HFF-Myc (cell line): ENCODE results near the gene ADCY1.

ENCODE experiments used
- DNase-seq: peaks from one replicate; pipeline ENCODE4 v3.0.0-alpha.2; 2011; ENCODE audit warnings: low read depth; ENCODE audit errors: extremely low read depth
- H3K4me3 ChIP-seq: replicated peaks from 2 replicates; pipeline ENCODE4 v1.5.1; 2011; ENCODE audit warnings: low read depth, mild to moderate bottlenecking, control low read depth, low read length
- TF ChIP-seq, protein P1 (sequence below): IDR thresholded peaks from 2 replicates; pipeline ENCODE4 v1.5.1; 2012; ENCODE audit warnings: mild to moderate bottlenecking, low read depth, low read length, control low read depth; ENCODE audit errors: missing control alignments

ADCY1 gene

DNA sequence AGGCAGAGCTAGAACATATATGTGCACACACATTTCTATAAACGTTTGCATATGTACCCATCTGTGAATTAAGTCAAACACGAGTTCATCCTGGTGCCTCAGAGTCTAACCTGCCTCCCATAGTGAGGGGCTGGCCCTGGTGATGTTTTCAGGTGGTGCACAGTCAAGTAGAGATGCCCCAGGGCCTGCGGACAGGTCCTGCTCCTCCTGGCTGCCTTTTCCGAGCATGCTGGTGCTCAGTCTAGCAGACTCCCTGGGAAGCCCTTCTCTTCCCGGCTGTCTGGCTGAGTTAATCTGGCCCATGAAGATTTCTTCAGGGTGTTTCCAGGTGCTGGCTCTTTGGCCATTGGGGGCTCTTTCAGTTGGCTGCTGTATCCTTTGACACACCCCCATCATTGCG lies 14.3 kb downstream of the ADCY1 start:
- no peak overlapping the region for H3K4me3 ChIP-seq
- no peak for DNase-seq
- TF ChIP-seq, protein P1, sequence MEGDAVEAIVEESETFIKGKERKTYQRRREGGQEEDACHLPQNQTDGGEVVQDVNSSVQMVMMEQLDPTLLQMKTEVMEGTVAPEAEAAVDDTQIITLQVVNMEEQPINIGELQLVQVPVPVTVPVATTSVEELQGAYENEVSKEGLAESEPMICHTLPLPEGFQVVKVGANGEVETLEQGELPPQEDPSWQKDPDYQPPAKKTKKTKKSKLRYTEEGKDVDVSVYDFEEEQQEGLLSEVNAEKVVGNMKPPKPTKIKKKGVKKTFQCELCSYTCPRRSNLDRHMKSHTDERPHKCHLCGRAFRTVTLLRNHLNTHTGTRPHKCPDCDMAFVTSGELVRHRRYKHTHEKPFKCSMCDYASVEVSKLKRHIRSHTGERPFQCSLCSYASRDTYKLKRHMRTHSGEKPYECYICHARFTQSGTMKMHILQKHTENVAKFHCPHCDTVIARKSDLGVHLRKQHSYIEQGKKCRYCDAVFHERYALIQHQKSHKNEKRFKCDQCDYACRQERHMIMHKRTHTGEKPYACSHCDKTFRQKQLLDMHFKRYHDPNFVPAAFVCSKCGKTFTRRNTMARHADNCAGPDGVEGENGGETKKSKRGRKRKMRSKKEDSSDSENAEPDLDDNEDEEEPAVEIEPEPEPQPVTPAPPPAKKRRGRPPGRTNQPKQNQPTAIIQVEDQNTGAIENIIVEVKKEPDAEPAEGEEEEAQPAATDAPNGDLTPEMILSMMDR, result no peak

GRCh38 chr7:45589061-45589460 lies 14.9 kb downstream of the ADCY1 start:
- TF ChIP-seq, protein P1, result no peak
- no peak for DNase-seq
- H3K4me3 ChIP-seq, result no peak overlapping the region

DNA sequence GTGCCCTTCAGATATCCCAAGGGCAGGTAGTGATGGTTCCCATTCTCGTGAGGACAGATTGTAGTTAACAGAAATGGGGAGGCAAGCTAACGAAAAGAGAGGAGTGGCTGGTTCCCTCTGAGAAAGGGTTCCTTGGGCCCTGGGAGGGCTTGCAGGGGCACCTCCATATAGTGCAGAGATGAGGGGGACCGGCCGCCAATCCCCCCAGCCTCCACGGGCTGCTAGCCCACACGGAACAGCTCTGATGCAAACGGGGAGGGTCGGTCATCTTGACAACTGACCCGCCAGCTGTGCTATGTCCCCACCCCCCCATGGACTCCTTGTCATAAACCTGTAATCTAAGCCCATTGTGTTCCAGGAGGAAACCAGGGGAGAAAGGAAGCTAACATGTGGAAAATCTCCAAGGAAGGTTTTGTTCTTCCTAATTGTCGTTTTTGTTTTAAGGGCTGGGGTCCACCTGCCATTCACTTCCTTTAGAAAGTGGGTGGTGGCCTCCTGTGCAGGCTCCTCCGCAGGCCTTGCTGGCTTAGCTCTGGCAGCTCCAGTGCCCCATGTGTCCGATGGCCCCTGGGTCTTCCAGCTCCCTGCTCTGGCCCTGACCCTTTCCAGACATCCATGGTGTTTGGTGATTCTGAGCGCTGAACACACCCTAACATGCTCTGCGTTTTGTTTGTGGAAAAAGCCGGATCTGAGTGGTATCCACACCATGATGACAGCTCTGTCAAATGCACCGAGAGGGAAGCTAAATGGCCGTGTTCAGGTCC lies 15.9 kb downstream of the ADCY1 start:
- no peak for DNase-seq
- no peak overlapping the region for H3K4me3 ChIP-seq

GRCh38 chr7:45590679-45591057 lies 16.5 kb downstream of the ADCY1 start:
- H3K4me3 ChIP-seq, result no peak overlapping the region

More for the DNA sequence above, 15.9 kb downstream of the ADCY1 start:
- TF ChIP-seq, protein P1, result no peak

DNA sequence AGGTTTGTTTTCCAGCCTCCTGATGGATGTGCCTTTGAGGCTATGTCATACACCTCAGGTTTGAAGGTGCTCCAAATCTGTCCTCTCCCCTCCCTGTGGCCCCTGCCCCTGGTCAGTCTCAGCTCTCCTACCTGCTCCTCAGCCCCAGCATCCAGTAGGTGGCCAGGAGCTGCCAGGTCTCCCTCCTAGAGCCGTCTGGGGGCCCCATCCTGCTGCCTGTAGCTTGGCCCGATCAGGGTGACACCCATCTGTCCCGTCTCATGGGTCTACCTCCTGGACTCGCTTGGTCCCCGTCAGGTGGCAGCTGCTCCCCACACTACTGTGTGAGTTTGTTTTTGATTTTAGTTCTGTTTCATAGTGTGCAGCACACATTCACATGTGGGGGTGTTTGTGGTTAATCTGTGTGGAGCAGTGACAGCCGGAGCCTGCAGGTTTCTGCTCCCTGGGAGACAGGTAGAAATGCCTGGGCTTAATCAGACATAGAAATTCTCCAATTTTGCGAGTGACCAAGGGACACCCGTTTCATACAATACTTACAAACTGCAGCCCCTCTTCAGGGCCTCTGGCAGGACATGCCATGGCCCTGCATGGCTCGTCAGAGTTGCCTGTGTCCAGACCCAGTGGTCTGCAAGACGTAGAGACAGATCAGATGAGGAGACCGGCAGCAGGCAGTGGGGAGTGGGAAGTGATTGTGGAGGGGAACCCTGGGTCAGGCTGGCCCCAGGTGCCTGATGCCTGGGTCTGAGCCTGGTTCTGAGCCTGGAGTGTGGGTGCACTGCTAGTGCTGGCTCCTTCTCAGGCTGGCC lies 17.1 kb downstream of the ADCY1 start:
- no peak overlapping the region for H3K4me3 ChIP-seq
- no peak for DNase-seq
- TF ChIP-seq, protein P1, result no peak

More at GRCh38 chr7:45590679-45591057, 16.5 kb downstream of the ADCY1 start:
- DNase-seq, result no peak
- TF ChIP-seq, protein P1, result no peak

DNA sequence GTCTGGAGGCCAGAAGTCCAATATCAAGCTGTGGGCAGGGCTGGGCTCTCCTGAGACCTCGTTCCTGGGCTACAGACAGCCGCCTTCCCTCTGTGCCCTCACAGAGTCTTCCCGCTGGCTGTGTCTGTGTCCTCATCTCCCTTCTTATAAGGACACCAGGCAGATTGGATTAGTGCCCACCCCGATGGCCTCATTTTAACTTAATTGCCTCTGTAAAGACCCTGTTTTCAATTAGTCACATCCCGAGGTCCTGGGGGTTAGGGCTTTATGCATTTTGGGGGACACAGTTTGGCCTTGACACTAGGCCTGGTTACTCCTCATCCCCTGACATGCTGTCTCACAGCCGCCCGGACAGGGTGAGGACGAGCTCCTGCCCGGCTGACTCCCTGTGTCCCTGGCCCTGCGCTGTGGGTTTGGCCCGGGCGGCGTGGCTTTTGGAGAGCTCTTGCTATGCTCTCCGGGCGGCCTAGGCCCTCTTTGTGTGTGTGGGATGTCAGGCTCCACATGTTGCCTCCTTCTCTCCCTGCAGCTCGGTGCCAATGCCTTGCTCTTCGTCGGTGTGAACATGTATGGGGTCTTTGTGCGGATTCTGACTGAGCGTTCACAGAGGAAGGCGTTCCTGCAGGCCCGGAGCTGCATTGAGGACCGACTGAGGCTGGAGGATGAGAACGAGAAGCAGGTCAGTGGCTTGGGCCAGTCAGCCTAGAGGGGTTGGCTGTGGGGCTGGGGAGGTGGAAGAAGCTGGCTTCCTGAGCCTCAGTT lies 18.2 kb downstream of the ADCY1 start:
- TF ChIP-seq, protein P1, result no peak
- no peak overlapping the region for H3K4me3 ChIP-seq
- no peak for DNase-seq
